Measurements from ENCODE around the gene USP21. TPM values are rescaled to one million over a fixed set of nuclear protein-coding genes. Genes with fewer than 3 reads are reported as not detected.

The USP21 gene
- total and polyA plus RNA-seq, 2 of the 13 experiments (the other 11 are each of a cell fraction or from before 2014, with no cell fraction given), result 10.1 to 33.1 TPM

DNA sequence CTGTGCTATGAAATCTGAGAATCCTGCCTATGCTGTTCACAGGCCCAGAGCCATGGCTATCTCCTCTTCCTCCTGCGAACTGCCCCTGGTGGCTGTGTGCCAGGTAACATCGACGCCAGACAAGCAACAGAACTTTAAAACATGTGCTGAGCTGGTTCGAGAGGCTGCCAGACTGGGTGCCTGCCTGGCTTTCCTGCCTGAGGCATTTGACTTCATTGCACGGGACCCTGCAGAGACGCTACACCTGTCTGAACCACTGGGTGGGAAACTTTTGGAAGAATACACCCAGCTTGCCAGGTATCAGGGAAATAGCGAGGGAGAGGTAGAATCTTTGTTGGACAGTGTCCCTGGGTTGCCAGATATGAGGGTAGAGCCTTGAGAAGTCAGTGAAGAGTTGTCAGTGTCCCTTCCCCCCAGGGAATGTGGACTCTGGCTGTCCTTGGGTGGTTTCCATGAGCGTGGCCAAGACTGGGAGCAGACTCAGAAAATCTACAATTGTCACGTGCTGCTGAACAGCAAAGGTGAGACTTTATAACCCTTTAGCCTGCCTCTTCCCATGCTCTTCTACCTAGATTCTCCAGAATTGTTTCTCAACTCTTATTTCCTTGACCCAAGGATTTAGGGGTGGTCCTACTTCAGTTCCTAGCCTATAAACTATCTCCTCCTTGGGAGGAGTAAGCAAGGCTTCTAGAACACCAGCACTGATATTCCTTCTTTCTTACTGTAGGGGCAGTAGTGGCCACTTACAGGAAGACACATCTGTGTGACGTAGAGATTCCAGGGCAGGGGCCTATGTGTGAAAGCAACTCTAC lies 40.0 kb upstream of the USP21 start (continued):
- TF ChIP-seq, protein P1, sequence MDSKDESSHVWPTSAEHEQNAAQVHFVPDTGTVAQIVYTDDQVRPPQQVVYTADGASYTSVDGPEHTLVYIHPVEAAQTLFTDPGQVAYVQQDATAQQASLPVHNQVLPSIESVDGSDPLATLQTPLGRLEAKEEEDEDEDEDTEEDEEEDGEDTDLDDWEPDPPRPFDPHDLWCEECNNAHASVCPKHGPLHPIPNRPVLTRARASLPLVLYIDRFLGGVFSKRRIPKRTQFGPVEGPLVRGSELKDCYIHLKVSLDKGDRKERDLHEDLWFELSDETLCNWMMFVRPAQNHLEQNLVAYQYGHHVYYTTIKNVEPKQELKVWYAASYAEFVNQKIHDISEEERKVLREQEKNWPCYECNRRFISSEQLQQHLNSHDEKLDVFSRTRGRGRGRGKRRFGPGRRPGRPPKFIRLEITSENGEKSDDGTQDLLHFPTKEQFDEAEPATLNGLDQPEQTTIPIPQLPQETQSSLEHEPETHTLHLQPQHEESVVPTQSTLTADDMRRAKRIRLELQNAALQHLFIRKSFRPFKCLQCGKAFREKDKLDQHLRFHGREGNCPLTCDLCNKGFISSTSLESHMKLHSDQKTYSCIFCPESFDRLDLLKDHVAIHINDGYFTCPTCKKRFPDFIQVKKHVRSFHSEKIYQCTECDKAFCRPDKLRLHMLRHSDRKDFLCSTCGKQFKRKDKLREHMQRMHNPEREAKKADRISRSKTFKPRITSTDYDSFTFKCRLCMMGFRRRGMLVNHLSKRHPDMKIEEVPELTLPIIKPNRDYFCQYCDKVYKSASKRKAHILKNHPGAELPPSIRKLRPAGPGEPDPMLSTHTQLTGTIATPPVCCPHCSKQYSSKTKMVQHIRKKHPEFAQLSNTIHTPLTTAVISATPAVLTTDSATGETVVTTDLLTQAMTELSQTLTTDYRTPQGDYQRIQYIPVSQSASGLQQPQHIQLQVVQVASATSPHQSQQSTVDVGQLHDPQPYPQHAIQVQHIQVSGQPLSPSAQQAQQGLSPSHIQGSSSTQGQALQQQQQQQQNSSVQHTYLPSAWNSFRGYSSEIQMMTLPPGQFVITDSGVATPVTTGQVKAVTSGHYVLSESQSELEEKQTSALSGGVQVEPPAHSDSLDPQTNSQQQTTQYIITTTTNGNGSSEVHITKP (CRISPR knock-in tag; IDR thresholded peaks at IDR 0.05; ENCODE audit: low read depth), result no peak
- TF ChIP-seq ELF3 (CRISPR knock-in tag; IDR thresholded peaks at IDR 0.05), result no peak
- no peak for TF ChIP-seq KLF12 (CRISPR knock-in tag; IDR thresholded peaks at IDR 0.05; ENCODE audit: borderline replicate concordance)
- no peak for TF ChIP-seq ZNF24 (IDR thresholded peaks at IDR 0.05)
- no peak for TF ChIP-seq ZNF503 (CRISPR knock-in tag; IDR thresholded peaks at IDR 0.05)
- no peak for TF ChIP-seq RBAK (CRISPR knock-in tag; IDR thresholded peaks at IDR 0.05)
- 0 out of 2 replicates have a peak, but pooled peaks have one; percentile 9 for TF ChIP-seq RAD21 (CRISPR knock-in tag; IDR thresholded peaks at IDR 0.05)
- TF ChIP-seq ZNF768 (CRISPR knock-in tag; IDR thresholded peaks at IDR 0.05), result peak; percentile 33; the same call in 1 of the 2 replicates
- TF ChIP-seq ZSCAN12 (CRISPR knock-in tag; IDR thresholded peaks at IDR 0.05), result no peak
